Activated naive CD4-positive, alpha-beta T cell treated with Interleukin-2 at 50 U/mL for 16 hours (primary cell): ENCODE measurements around the gene SH3PXD2B.
"Not testable (repeated sequence)": the region's sequence is repeated elsewhere in the genome, so short reads cannot be mapped to it uniquely, and the experiment has no call there.

Experiments
- DNase-seq: peaks from one replicate; pipeline ENCODE4 v3.0.0-alpha.2; 2020

The SH3PXD2B gene

GRCh38 chr5:172358345-172358744, 96.0 kb downstream of the SH3PXD2B start:
- no peak for DNase-seq

- DNase-seq: no peak
Measured at GRCh38 chr5:172356527-172356926, 97.8 kb downstream of the SH3PXD2B start.

DNA sequence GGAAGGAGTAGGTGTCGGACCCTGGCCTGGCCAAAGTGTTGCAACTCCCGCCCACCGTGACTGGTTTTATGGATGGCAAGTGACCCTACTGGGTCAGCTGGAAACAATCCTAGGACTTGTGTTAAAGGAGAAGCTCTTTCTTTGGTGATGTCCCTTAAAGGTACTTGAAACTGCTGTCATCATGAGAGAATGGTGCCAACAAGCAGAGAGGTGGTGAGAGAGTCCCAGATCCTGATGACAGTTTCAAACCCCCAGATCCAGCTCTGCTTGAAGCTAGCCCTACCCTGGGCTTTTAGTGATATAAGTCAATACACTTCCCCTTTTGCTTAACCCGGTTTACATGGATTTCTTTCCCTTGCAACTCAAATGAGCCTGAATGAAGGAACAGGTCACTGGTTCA, 98.3 kb downstream of the SH3PXD2B start:
- no peak for DNase-seq

DNA sequence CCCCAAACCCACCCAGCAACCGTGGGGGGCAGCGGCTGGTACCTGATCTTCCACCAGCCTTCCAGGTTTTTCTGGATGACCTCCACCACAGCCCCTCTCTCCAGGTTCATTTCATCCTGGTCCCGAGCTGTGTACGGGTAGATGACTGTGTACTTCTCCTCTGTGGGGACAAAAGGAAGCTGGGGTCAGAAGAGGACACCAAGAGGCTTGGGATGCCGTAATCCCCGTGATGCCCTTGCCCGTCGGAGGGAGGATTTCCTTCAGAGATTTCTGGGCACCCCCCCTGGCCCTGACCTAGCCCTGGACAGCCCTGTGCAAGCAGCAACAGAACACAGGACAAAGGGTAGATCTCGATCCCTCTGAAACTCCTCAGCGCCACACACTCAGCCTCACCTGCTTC, 100.5 kb downstream of the SH3PXD2B start:
- DNase-seq: no peak

DNA sequence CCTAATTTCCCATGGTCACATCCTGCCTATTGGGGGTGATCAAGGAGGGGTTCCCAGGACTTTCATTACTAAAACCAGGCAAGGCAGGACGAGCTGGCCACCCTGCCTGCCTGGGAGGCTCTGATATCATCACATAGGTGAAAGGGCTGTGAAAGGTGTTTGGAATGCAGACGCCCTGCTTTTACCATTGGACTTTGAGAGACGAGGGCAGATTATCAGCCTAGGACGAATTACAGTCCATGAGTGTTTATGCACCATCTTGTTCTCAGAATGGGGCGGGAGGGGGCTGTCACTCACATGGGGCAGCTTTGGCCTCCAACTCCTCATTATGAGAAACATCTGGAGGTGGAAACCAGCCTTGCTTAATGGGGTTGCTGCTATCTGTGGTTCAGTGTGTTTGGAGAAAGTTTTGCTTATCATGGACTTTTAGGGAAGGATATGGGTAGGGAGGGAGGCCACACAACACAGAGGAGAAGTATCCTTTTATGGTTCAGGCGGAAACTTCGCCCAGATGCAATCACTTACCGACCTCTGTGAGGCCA, 101.0 kb downstream of the SH3PXD2B start:
- no peak for DNase-seq

- DNase-seq: not testable (repeated sequence)
Measured at GRCh38 chr5:172352526-172352925, 101.8 kb downstream of the SH3PXD2B start.

DNA sequence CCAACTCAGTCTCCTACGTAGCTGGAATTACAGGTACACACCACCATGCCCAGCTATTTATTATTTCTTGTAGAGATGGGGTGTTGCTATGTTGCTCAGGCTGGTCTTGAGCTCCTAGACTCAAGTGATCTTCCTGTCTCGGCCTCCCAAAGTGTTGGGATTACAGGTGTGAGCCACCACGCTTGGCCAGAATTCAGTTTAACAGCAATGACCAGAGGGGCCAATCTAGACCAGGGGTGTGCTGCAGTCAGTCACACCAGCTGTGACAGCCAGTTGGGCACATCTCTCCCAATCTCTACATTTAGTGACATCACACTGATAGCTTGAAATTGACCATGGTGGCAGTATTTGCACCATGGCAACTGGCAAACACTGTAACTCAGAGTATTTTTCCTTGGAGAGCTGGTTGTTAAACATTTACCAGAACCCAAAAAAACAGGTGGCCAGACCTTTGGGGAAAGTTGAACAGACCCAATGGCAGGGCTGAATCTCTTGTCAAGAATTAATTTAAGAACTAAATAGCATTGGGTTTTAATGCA, 103.0 kb downstream of the SH3PXD2B start:
- no peak for DNase-seq

- no peak for DNase-seq
Measured at GRCh38 chr5:172350212-172351181, 103.8 kb downstream of the SH3PXD2B start.

DNA sequence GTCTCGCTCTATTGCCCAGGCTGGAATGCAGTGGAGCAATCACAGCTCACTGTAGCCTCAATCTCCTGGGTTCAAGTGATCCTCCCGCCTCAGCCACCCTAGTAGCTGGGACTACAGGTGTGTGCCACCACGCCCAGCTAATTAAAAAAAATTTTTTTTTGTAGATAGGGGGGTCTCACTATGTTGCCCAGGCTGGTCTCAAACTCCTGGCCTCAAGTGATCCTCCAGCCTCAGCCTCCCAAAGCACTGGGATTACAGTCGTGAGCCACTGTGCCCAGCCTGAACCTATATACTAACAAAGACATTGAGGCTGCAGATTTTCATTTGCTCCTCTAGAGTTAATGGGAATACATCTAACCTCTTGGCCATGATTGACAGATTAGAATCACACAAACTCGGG, 105.6 kb downstream of the SH3PXD2B start:
- not testable (repeated sequence) for DNase-seq

DNA sequence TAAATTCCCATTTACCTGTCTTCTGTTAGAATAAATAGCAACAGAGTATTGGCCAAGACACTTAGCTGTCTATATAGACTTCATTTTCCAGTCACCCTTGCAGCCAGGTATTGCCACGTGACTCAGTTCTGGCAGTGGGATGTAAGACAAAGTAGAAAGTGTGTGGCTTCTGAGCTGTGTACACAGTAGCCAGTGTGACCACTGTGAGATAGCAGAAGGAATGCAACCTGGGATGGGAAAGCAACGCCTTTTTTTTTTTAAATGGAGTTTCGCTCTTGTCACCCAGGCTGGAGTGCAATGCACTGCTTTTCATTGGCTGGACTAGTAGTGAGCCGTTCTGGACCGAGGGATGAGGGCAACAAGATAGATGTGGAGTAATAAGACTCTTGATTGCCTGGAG, 106.2 kb downstream of the SH3PXD2B start:
- DNase-seq: no peak

GRCh38 chr5:172347496-172348052, 106.8 kb downstream of the SH3PXD2B start:
- no peak for DNase-seq

- DNase-seq: no peak
Measured at GRCh38 chr5:172345881-172346280, 108.4 kb downstream of the SH3PXD2B start.

DNA sequence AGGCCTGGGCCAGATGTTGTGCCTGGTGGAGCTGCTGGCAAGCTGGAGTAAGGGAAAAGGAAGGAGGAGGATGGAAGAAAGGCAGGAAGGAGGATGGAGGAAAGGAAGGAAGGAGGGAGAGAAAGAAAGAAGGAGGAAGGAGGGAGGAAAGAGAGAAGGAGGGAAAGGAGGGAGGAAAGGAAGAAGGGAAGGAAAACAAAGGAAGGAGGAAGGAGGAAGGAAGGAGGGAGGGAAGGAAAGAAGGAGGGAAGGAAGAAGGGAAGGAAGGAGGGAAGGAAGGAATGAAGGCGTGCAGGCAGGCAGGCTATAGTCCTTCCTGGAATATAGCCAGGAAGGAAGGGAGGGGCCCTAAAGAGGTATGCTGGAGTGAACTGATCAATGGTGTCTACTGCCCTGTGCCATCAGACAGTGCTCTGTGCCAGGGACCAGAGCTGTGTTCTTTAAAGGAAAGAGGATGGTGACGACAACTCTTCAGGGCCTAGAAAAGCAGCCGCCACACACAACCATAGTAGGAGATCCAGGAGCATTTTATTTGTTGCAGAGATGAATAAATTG, 109.4 kb downstream of the SH3PXD2B start:
- no peak for DNase-seq

DNA sequence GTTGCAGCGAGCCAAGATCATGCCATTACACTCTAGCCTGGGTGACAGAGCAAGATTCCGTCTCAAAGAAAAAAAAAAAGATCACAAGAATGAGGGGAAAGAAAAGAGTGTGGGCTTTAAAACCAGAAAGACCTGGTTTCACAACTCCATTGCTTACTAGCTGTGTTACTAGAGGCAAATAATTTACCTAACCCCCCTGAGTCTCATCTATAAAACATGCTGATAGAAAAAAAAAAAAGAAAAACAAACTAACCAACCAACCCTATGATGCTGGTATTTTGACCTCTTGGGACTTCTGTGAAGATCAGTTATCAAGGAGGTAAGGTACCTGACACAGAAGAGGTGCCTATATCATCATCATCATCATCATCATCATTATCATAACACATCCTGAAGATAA, 110.6 kb downstream of the SH3PXD2B start:
- no peak for DNase-seq

- no peak for DNase-seq
Measured at GRCh38 chr5:172342918-172343317, 111.4 kb downstream of the SH3PXD2B start.

DNA sequence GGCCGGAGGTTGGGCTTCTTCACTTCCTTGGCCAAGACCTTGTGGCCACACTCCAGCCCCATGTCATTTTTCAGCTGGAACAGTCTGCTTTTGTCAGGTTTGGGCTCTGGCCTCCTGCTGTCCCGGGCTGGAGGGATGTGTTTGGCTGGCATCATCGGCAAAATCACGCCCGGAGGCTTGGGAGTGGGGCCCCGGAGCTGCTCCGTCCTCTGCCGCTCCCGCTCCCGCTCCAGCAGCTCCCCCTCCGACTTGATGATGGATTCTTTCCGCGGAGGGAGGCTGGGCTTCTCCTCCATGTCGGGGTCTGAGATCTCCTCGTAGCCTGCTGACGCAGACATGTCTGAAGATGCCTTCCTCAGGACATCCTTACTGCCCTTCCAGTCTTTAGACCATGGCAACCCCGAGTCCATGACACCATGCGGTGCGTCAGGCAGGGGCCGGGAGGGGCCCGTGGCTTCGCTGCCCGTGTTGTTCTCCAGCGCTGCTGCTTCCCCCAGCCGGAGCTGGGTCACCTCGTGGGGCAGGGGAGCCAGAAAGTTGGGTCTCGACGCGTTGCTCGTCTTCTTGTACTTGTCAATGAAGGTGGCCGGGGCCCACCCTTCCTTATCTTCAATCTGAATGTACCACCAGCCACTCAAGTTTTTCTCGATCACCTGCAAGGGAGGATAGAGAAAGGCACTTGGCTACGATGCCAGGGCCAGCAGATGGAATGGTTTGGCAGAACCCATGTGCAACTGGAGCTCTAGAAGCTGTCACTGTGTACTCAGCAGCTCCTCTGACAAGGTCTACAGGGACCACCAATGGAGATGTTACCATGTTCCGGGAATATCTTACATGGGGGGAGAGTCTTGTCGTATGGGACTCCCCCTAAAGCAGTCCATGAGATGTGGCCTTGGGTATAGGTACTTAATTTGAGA, 114.8 kb downstream of the SH3PXD2B start:
- DNase-seq: no peak

DNA sequence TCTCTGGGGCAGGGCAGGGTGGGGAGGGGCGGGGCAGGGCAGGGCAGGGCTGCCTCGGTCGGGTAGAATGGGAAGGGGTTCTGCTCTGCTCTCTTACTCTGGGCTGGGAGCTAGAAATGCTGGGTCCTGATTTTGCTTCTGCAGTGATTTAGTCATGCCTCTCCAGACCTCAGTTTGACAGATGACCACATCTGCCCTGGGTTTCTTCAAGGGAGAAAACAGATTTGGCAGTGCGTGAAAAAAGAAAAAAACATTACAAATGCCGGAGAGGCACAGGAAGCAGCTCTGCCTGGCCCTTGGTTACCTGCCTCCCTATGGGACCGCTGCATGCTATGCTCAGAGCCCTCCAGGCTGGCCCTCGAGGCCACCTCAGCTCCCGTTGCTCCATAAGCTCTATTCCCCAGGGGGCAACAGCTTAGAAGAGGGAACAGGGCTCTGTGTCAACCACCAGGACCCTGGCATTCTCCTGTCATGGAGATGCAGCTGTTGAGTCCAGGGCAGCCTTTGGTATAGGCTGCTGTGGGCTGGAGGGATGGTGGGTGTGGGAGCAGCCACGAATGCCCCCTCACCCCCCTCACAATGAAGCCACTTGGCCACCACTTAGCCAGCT, 117.5 kb downstream of the SH3PXD2B start:
- DNase-seq: no peak

DNA sequence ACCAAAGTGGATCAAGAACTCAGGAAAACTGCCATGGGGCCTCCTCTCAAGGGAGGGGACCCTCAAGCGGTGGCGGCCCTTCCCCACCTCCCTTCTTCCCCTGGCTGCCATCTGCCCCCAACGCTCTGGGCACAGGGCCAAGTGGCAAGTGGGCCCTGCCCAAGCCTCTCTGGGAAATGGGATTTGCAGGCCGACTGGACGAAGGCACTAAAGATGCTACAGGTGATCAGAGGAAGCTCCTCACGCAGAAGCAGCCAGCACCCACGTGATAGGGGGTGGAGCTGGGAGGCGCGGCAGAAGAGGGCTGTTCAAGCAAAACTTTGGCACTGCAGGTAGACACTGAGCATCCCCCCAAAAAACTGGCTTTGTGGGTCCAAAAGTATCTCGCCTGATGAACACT, 118.1 kb downstream of the SH3PXD2B start:
- no peak for DNase-seq

- DNase-seq: no peak
Measured at GRCh38 chr5:172335721-172336120, 118.6 kb downstream of the SH3PXD2B start.

GRCh38 chr5:172334641-172335040, 119.7 kb downstream of the SH3PXD2B start:
- DNase-seq: no peak

DNA sequence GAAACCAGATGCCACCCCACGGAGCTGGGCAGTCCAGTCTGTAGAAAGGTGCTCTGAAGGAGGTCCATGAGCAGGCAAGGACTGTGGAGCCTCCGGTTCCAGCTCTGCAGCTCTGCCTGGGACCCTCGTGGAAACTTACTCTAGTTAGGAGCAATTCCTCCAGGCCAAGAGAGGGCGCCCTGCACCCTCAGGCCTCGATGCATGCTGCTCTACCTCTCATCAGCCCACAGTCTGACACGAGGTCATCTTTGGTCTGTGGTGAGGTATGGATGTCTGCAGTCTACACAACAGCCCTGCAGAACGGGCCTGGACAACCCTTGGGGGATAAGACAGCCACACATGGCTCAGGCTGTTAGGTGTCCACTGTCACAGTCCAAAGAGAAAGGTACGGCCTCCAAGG, 120.1 kb downstream of the SH3PXD2B start:
- DNase-seq: no peak

- DNase-seq: not testable (repeated sequence)
Measured at GRCh38 chr5:172326901-172327300, 127.4 kb downstream of the SH3PXD2B start.
